ENCODE results near the gene GPR39.
"Not testable (repeated sequence)": the region's sequence is repeated elsewhere in the genome, so short reads cannot be mapped to it uniquely, and the experiment has no call there.

Gene GPR39

DNA sequence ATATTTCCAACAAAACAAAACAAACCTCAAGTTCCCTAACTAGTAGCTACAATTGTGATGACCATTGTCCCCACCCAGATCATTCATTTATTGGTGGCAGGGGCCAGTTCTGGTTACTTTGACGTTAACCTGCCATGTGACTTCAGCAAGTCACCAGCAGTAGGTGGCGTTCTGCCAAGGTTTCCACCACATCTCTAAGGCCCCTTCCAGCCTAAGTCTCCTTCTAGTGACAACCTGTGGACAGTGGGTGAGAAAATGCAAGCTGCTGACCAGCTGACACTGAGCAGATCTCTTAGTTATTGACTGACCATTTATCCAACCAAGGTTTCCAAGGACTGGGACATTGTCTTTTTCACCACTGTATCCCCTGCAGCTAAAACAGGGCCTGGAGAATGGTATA is 98.4 kb downstream of the GPR39 start:
- DNase-seq, result no peak

DNA sequence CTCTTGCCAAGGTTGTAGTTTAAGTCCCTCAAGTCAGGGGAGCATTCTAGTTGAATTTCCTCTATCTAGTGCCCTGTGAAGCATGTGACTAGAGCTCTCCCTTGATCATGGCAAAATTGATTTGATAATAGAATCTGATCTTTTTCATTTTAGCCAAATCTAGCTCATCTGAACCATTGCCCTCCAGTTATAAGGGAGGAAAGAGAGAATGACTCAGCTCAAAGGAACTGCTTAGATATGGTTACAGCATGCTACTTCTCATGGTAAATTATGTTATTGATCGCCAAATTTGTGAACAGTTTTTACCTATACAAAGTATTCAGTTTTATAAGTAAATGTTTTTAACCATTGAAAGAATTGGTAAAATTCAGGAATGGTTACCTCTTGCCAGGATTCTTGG is 100.8 kb downstream of the GPR39 start:
- DNase-seq, result no peak

DNA sequence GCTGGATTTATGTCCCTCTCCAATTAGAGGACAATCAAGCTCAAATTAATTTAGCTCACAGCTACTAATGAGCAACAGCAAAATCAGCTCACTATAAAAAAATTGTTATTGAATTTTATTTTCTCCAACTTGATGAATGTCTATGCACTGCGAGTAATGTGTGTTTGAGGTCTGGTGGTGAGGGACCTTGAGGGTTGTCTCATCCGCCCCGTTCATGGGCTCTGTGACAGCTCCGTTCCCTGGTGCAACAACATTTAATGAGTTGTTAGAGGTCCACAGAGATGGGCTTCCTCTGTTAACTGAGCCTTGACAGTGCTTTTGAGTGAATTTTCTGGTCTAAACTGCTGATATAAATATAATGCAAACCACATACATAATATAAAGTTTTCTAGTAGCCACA is 101.7 kb downstream of the GPR39 start:
- no peak for DNase-seq

DNA sequence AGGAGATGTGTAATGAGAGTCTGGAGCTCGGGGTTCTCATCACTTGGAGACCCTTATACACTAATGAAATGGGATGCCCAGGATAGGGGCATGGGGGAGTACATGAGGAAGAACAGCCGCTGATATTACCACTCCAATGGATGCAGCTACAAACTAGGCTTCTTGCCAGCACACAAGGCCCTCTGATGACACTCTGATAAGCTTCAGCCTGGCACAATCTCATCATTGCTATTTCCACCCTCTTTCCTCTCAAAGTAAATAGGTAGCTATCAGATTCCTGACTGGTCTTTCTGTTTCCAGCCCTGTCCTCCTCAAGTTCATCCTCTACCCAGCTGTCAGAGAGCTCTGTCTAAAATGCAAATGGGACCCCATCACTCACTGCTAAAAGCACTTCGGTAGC is 103.0 kb downstream of the GPR39 start:
- no peak for DNase-seq

DNA sequence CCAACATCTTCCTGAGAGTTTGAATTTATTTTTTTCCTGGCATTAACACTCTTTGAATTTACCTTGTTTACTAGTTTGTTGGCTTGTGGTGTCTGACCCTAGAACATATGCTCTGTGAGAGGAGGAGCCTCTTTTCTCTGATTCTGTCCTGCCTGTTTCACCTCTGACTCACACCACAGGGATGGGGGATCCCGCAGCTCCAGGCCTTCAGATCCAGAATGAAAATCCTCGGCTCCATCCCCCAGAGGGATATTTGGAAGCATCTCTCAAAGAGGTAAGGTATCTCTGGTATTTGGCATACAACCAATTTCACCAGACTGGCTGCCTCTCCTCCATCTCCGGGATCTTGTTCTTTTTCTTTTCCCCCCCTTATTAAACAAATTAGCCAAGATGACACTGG is 104.7 kb downstream of the GPR39 start:
- no peak for DNase-seq

DNA sequence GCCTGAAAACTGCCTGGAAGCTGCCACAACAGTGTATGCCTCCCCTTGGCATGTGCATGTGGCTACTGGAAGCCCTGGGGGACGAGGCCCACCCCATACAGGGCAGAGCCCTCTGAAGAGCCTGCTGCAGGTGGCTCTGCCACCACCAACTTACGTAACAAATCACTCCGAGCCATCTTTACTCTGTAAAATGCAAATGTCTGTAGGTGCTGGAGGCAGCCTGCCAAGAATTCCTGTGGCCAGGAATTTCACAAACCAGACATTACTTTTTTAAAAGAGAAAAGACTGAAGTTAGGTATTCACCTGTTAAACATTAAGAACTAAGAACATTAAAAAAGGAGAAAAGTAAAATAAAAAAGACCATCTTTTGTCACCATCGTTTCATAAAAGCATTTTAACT is 106.3 kb downstream of the GPR39 start:
- no peak for DNase-seq

DNA sequence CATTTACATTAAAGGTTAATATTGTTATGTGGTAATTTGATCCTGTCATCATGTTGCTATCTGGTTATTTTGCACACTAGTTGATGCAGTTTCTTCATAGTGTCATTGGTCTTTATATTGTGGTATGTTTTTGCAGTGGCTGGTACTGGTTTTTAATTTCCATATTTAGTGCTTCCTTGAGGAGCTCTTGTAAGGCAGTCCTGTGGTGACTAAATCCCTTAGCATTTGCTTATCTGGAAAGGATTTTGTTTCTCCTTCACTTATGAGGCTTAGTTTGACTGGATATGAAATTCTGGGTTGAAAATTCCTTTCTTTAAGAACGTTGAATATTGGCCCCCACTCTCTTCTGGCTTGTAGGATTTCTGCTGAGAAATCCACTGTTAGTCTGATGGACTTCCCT is 120.5 kb downstream of the GPR39 start:
- not testable (repeated sequence) for DNase-seq

DNA sequence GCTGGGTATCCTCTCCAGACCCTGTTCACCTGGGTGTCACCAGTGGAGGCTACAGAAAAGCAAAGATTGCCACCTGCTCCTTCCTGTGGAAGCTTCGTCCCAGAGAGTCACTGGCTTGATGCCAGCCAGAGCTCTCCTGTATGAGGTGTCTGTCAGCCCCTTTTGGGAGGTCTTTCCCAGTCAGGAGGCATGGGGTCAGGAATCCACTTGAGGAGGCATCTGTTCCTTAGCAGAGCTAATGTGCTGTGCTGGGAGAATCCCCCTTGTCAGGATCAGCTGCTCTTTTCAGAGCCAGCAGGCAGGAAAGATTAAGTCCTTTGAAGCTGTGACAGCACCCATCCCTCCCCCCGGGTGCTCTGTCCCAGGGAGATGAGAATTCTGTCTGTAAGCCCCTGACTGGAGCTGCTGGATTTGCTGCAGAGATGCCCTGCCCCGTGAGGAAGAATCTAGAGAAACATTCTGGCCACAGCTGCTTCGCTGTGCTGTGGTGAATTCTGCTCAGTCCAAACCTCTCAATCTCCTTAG is 121.8 kb downstream of the GPR39 start:
- no peak for DNase-seq

DNA sequence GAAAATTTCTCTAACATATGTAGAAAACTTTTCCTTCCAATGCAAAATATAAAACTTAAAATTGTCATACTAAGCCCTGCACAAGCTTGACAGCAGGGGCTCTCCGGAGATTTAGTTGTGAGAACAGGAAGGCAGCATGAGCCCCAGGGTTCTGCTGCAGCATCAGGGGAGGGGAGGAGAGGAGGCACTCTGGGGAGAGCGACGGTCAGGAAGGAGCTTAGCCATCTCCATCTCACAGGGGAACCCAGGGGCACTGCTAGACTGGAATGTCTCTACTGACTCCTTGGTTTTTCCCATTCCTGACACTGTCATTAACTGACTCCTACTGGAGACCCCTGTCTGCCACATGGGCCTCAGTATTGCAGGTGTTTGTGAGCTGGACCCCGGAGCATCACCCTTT is 123.6 kb downstream of the GPR39 start:
- no peak for DNase-seq

DNA sequence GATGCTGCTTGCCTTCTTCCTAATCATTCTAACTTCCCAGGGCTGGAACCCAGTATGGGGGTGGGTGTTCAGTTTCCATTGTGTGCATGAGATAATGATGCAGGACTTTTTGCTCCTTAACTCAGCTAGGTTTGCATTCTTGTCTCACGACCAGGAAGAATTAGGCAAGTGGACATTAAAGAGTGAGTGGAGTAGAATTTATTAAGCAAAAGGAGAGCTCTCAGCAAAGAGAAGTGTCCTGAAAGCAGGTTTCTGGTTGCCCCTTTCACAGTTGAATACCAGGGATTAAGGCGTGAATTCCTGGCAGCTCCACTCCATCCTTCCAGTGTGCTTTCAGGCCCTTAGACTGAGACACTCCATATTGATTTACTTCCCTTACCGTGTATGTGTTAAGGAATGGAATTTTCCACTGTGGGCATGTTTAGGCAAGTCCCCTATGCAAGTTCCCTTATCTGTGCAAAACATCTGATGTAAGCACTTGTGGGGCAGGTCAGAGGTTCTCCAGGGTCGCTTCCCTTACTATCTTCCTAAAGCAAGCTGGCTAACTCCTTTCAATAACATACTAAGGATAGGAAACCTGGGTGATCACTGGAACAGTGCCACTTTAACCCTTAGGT is 126.5 kb downstream of the GPR39 start:
- DNase-seq, result no peak

DNA sequence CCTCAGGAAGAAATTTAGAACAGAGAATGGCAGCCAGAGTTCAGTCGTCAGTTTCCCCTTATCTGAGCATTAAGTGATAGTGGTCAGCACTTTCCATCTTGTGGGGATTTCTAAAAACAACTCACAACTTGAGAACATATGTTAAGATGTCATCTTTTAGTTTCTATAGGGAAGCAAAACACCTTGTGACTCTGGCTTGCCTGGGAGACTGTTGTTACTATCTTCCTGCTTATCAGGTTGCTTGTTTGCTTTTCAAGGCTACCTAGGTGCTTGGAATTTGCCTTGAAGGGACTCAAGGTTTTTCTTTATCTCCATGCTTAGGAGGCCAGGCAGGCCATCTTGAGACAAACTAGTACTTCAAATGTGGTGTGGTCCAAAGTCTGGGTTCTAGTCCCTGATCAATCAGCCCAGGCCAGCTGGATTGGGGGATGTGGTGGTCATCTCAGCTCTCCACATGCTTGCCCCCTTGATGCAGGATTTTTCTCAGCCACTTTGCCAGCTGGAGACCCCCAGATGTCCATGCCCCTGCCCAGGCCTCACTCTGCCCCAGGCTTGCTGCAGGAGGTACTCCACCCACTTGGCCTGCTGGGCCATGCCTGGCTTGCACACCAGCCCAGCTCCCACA is 127.5 kb downstream of the GPR39 start:
- no peak for DNase-seq

DNA sequence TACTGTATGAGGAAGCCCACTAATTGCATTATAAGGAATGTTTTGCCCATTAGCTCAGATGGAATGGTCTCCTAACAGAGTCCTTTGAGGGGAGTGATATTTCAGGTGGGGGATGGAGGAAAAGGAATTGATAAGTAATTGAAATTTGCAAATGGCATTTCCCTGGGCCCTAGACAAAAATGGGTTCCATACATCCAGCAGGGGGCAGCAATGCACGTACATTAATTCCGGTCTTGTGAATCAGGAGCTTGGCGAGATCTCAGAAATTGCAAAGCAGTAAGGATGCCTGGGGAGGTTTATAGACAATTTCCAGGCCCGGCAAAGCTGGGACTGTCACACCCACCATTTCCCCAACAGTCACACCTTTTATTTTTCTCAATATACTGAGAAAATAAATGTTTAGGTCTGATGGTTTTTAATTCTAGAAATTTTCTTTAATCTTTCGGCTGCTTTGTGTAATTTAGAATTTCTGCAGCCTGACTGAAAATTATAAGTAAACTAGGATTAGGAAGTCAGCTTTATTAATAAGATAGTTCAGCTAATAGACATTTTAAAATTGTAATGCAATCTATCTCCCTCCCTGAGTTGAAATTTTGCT is 130.6 kb downstream of the GPR39 start:
- no peak for DNase-seq

DNA sequence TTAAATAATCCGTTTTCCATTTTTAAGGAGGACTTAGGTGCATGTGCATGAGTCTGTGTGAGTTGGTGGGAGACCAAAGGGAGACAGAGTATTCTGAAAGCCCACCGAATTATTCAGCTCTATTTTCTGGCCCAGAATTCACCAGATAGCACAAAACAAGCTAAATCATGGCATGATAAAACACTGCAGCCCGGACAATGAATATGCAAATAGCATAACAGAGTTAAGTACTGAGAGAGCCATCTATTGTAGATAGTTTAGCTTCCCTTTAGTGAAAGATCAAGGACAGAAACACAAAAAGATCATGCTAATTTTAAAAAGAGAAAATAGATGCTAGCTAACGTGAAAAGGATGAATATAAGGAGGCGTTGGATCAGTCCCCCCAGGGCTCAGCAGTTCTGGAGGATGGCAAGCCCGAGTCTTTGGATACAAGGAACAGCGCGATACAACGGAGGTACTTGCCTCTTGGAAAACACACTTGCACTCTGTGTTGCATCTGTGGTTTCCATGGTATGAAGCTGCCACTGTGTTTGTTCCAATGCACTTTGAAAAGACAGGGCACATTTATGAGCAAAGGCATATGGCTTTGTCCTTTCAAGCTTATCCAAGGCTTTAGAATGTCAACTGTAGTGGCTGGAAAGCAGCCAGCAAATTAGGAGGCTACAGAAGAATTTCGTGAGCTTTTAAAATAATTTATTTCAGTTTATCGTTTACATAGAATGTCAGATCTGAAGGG is 133.5 kb downstream of the GPR39 start:
- DNase-seq, result no peak

DNA sequence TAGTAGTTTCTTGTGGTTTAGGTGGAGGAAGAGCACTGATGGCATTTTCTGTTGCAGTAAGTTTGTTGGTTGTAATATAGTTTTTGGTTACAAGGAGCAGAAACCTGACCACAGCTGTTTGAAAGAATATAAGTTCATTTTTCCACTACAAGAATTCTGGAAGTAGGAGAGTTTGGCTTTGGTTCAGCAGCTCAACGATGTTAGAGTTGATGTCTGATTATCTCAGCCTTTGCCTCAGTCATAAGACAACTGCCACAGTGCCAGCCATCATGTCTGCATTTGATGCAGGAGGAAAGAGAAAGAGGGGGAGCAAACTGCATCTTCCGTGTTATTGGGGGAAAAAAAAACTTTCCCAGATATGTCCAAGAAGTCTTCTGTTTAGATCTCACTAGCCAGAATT is 134.3 kb downstream of the GPR39 start:
- no peak for DNase-seq

DNA sequence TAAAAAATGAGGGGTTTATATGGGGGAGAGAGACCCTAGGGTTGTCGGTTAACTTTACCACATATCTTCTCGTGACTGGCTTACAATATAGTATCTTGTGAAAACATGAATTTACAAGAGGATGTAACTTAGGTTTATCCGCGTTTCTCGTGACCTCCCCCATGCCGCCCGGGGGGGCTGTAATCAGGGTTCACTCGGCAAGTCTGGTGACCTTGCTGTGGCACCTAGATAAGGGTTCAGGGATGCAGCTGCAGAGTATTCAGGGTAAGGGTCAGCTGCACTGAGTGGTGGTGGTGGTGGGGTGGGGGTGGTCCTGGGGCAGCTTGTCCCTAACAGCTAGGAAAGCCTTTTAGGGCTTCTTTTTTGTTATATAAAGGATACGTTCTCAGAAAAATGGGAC is 141.1 kb downstream of the GPR39 start:
- DNase-seq, result no peak

DNA sequence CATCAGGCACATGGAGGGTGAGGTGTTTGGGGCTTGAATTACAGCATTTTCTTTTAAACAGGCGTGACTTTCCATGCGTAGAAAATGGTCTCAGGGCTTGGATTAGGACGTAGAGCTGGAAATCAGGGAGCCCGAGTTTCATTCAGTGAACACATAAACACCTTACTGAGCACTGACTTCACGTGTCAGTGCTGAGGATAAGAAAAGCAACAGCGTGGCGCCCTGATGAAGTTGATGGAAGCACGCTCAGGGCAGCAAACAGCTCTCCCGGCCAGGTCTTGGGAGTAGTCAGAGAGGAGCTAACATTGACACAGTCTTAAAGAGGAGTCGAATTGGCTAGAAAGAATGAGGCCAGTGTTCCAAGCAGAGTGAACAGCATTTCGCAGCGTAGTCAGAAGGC is 142.7 kb downstream of the GPR39 start:
- no peak for DNase-seq

DNA sequence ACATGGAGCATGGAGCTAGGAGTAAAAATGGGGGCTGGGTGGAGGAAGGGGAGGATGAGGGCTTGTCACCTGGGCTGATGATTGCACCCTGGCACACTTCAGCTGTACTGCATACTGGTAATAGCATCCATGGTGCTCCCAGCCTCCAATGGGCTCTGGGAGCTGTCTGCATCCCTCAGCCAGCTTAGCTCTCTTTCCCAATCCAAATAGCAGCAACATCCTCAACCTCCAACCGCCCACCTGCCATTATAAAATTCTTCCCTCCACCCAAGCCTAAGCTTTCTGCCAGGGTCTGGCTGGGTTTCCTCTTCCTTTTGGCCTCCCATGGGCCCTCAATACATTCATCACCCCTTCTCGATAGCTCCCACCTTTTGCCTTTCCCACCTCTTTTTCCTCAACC is 143.3 kb downstream of the GPR39 start:
- no peak for DNase-seq

DNA sequence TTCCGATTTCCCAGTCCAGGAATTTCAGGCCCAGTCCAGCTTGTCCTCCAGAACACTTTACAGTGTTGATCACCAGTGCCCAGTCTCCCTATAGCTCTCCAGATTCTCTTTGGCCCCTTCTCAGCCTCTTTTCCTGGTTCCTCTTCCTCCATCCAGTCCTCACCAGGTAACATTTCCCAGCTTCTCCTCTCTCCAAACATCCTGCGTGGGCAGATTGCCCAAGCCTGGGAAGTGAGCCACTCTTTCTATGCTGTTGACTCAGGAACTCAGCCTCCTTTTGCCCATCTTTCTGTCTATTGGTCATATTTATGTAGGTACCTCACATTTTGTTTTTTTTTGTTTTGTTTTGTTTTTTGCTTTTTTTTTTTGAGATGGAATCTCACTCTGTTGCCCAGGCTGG is 144.0 kb downstream of the GPR39 start:
- DNase-seq, result no peak

DNA sequence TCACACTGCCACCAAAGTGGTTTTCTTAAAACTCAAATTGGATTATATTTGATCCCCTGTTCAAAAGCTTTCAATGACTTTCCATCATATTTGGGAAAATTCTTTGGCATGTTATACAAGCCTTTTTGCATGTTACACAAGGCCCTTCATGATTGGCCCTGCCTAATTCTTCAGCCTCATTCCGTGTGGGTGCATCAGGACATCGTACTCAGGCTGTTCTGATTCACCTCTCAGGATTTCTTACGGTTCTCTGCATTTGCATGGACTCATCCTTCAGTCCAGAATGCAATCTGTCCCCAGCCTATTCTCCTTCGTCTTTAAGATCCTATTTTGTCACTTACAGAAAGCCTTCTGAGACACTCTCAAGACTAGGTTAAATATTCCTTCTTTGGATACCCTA is 145.6 kb downstream of the GPR39 start:
- DNase-seq, result no peak

DNA sequence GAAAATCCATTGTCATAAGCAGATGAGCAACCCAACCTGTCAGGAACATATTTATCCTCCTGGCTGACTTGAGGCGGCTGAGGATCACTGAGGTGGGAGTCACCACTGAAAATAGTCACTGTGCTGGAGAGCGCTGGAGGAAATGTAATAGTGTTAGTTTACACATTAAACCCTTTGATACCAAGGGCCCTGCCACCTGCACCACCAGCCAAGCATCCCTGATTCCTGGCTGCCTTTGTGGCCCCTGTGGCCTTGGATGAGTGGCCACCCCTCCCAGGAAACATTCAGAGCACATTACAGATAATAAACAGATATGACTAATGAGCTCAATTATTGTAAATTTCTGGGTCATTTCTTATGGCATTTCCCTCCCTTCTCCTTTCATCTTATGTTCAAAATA is 147.5 kb downstream of the GPR39 start:
- no peak for DNase-seq

DNA sequence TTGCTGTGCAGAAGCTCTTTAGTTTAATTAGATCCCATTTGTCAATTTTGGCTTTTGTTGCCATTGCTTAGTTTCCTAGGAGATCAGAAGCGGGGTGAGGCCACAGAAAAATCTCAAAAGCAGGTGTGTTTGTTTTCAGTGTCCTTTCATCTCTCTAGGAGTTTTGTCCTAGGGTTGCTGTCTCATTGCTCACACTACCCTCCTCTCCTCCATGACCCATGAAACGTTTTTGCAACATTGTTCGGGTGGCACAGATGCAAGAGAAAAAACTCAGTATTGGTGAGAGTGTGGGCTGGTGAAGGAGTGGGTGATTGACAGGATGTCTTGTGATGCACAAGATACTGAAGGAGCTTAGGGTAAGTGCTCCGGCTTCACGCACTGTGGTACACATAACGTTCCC is 149.8 kb downstream of the GPR39 start:
- DNase-seq, result no peak

DNA sequence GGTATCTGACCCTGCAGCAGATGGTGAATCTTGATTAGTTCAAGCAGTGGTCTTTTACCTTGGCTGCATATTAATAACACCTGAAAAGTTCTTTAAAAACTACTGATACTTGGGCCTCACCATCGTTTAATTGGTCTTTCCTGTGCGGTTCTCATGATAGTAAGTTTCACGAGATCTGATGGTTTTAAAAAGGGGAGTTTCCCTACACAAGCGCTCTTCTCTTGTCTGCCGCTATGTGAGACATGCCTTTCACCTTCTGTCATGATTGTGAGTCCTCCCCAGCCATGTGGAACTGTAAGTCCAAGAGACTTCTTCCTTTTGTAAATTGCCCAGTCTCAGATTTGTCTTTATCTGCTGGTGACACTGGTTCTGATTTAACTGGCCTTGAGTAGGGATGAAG is 151.1 kb downstream of the GPR39 start:
- DNase-seq, result no peak

DNA sequence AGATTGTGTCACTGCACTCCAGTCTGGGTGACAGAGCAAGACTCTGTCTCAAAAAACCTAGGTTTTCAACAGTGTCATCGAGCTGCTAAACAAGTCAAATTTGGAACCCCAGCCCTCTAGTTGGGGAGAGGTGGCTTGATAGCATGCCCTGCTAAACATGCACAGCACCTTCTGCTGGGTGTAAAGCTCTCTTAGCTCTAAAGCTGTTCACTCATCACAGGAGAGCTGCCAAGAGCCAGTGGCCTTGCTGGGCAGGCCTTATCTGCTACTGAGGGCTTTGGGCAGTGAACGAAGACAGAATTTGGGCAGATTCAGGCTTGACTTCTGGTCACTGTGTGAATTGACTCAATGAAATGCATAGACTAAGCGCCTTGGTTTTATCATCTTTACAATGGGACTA is 152.1 kb downstream of the GPR39 start:
- DNase-seq, result no peak

DNA sequence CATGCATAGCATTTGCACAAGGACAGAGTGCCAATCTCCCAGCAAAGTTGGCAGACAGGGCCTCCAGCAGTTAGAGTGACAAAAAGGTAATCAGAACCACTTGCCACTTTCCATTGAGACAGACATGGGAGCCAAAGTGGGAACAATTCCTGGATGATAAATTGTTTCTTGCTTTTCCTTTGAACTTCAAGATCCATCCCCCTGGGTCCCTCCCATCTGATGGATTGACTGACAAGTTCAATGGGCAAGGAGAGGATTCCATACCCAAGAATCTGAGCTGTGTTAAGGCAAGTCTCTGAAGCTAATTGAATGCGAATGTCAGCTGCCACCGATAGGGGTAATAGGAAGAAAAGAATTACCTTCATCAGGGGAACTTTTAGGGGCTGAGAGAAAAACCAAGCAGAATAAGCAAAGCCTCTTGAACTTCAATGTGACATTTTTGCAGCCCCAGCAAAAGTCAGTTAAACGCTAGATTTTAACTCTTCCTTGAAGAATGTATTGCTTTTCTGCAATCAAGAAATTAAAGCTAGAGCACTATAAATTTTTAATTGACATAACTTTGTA is 156.9 kb downstream of the GPR39 start:
- no peak for DNase-seq

Data from SIG-M5 (cell line).